ENCODE data around the gene LAMC2. TPM values are rescaled to one million over a fixed set of nuclear protein-coding genes. Genes with fewer than 3 reads are reported as not detected.

LAMC2 gene
- total RNA-seq, 3 donors from 2014 or later: 0.03 TPM; not detected in 2

DNA sequence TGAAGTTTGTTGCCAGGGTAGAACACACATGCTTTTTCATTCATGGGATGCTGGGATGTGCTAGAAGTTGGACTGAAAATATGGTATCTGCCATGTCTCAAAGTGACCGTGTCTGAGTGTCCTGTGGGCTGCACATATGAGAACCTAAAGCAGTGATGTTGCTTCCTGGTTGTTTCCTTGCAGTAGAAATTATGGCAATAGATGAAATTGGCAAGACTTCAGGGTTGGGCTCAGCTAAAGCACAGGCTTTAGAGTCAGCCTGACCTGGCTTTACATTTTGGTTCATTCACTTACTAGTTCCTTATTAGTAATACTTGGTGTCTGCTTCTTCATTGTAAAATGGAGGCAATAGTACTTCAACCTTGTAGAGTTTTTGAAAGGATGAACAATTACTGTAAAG lies 2.2 kb downstream of the LAMC2 start:
- Mint-ChIP-seq H3K36me3 (ENCODE audit: insufficient read depth) (no peaks in the 10 kb centered on the region), H3K9me3 (no peaks in the 10 kb centered on the region), H3K4me3 (no peak overlapping the region), H3K4me1 (ENCODE audit: low read depth) (peaks cover 2% of the 10 kb centered on the region), H3K27me3 (ENCODE audit: low read depth) (peaks cover 25% of the 10 kb centered on the region)
- DNase-seq (no peak), ATAC-seq (no peak)

DNA sequence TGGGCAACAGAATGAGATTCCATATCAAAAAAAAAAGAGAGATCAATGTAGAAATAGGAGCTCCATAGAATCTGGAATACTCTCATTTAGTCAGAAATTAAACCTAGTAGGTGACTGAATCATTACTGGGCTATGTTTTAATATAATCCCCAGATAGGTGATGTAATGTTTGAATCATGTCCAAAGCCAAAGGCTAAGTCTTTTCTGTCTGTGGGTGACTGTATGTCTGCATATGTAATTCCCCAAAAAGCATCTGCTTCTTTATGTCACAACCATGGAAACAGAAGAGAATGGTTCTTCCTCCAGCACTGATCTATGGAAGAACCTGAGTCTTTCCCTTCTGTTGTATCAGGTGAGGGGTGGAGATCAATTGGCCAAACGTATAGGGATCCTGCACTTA lies 5.8 kb downstream of the LAMC2 start:
- H3K4me1 Mint-ChIP-seq (ENCODE audit: low read depth): peaks cover 12% of the 10 kb centered on the region
- H3K4me3 Mint-ChIP-seq: no peak overlapping the region
- H3K36me3 Mint-ChIP-seq (ENCODE audit: insufficient read depth): no peaks in the 10 kb centered on the region
- no peak for DNase-seq
- peaks cover 15% of the 10 kb centered on the region for H3K27me3 Mint-ChIP-seq (ENCODE audit: low read depth)
- ATAC-seq: no peak
- no peaks in the 10 kb centered on the region for H3K9me3 Mint-ChIP-seq

DNA sequence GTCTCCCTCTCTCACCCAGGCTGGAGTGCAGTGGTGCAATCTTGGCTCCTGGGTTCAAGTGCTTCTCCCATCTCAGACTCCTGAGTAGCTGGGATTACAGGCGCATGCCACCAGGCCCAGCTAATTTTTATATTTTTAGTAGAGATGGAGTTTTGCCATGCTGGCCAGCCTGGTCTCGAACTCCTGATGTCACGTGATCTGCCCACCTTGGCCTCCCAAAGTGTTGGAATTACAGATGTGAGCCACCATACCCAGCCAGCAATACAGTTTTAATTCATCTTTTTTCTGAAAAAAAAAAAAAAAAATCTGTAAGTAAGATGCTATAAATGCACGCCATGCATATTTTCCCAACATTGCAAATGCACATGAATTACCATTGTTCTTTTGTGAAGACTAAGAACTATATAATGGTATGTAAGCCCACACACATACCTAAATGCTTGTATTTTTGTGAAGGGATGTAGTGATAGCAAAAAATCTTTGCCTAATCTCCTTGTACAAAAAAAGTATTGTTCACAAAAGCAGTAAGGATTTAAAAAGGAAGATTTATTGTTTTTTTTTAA lies 8.0 kb downstream of the LAMC2 start:
- no peaks in the 10 kb centered on the region for H3K9me3 Mint-ChIP-seq
- no peaks in the 10 kb centered on the region for H3K36me3 Mint-ChIP-seq (ENCODE audit: insufficient read depth)
- peaks cover 12% of the 10 kb centered on the region for H3K4me1 Mint-ChIP-seq (ENCODE audit: low read depth)
- no peak for DNase-seq
- no peak for ATAC-seq
- H3K4me3 Mint-ChIP-seq: no peak overlapping the region
- H3K27me3 Mint-ChIP-seq (ENCODE audit: low read depth): peaks cover 12% of the 10 kb centered on the region

DNA sequence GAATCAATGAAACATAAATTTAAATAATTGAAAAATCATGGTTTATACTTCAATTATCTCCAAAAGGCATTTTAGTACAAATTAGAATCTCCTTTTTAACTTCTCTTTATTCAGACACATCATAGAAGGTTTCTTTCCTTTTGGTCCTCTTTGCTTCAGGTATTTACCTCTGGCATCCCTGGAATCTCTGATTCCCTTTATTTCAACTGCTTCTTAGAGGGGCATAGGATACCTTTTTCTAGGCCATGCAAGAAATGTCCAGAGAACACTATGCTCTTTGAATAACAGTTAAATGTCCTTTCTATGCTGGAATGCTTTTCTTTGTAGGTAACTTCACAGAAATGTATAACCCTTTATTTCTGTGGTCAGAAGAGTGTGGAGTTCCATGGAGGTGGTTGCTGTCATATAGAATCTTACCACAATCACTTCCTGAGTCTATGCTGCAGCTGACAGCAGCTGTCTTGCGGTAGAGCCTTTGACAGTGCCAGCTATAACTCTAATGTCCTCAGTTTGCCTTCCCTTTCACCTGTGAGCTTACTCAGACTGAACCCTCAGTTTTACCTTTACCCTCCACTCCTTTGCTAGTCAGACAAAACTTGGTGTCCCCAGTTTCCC lies 8.6 kb downstream of the LAMC2 start:
- Mint-ChIP-seq H3K4me1 (ENCODE audit: low read depth) (peaks cover 12% of the 10 kb centered on the region), H3K9me3 (no peaks in the 10 kb centered on the region), H3K36me3 (ENCODE audit: insufficient read depth) (no peaks in the 10 kb centered on the region), H3K27me3 (ENCODE audit: low read depth) (peaks cover 8% of the 10 kb centered on the region), H3K4me3 (no peak overlapping the region)
- ATAC-seq (peak; percentile 69 to 74), DNase-seq (no peak)

DNA sequence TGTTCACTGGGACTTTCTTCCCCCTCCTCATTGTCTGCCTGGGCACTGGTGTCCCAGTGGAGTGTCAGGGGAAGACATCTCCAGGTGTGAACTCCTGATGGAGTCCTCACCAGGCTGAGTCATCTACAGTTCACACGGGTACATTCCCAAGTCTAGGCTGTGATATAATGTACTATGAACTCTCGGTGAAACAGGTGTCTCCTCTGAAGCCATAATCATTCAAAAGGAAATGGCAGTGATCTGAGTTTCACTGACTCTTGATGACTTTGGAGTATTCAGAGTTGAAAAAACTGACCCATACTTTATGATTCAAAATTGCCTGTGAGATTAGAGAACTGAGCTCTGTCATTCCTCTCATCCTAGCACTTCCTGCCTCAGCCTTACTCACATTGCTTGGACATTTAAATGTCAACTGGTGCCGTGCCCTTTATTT lies 9.1 kb downstream of the LAMC2 start:
- no peaks in the 10 kb centered on the region for H3K36me3 Mint-ChIP-seq (ENCODE audit: insufficient read depth)
- H3K9me3 Mint-ChIP-seq: no peaks in the 10 kb centered on the region
- no peak for DNase-seq
- H3K27me3 Mint-ChIP-seq (ENCODE audit: low read depth): peaks cover 8% of the 10 kb centered on the region
- H3K4me3 Mint-ChIP-seq: no peak overlapping the region
- peak in 1 of 2 donors; percentile 54 for ATAC-seq
- peaks cover 12% of the 10 kb centered on the region for H3K4me1 Mint-ChIP-seq (ENCODE audit: low read depth)

DNA sequence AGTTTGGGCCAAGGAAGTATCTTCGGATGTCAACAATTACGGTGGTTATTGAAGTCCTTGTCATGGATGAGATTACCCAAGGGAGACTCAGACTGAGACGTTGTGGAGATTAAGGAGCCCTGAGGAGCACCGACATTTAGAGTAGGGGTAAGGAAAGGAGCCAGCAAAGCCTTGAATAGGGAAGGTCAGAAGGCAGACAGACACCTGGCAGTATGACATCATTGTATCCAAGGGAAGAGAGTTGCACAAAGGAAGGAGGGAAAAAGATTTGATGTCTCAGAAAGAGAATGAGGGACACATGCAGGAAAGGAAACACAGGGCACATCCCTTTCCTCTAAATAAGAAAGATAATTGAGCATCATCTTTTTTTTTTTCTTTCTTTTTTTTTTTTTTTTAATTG lies 11.7 kb downstream of the LAMC2 start:
- Mint-ChIP-seq H3K27me3 (ENCODE audit: low read depth) (peaks cover 10% of the 10 kb centered on the region), H3K36me3 (ENCODE audit: insufficient read depth) (no peaks in the 10 kb centered on the region), H3K9me3 (no peaks in the 10 kb centered on the region), H3K4me1 (ENCODE audit: low read depth) (peaks cover 12% of the 10 kb centered on the region), H3K4me3 (no peak overlapping the region)
- ATAC-seq: no peak
- DNase-seq: no peak

DNA sequence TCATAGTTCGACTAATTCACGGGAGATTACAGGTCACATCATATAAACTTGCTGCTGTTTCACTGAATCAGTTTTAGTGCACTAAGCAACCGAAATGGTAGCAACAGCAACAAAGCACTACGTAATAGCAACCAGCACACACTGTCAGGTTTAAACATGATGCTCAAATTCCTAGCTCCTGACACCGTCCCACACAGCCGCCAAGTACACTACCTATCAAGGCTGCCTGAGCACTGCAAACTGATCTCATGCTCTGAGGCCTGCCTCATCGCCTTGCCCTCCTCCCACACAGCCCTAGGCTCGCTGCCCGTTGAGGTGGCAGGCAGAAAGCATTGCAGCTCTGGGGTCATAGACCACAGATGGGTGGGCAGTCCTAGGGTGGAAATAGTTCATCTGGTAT lies 12.4 kb downstream of the LAMC2 start:
- Mint-ChIP-seq H3K4me1 (ENCODE audit: low read depth) (peaks cover 12% of the 10 kb centered on the region), H3K9me3 (no peaks in the 10 kb centered on the region), H3K4me3 (no peak overlapping the region), H3K27me3 (ENCODE audit: low read depth) (peaks cover 10% of the 10 kb centered on the region), H3K36me3 (ENCODE audit: insufficient read depth) (no peaks in the 10 kb centered on the region)
- no peak for ATAC-seq
- no peak for DNase-seq

DNA sequence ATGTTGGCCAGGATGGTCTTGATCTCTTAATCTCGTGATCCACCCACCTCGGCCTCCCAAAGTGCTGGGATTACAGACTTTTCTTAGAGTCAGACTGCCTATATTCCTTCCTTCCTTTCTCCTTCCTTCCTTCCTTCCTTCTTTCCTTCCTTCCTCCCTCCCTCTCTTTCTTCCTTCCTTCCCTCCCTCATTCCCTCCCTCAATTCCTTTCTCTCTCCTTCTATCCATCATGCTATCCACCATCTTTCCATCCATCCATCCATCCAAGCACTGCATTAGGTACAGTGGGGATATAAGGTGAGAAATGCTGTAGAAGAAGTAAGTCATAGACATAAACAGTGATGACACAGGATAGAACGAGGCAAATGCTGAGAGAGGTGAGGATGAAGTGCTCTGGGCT lies 13.2 kb downstream of the LAMC2 start:
- DNase-seq (no peak), ATAC-seq (no peak)
- no peaks in the 10 kb centered on the region for H3K36me3 Mint-ChIP-seq (ENCODE audit: insufficient read depth)
- H3K9me3 Mint-ChIP-seq: no peaks in the 10 kb centered on the region
- H3K27me3 Mint-ChIP-seq (ENCODE audit: low read depth): peaks cover 10% of the 10 kb centered on the region
- no peak overlapping the region for H3K4me3 Mint-ChIP-seq
- peaks cover 12% of the 10 kb centered on the region for H3K4me1 Mint-ChIP-seq (ENCODE audit: low read depth)

DNA sequence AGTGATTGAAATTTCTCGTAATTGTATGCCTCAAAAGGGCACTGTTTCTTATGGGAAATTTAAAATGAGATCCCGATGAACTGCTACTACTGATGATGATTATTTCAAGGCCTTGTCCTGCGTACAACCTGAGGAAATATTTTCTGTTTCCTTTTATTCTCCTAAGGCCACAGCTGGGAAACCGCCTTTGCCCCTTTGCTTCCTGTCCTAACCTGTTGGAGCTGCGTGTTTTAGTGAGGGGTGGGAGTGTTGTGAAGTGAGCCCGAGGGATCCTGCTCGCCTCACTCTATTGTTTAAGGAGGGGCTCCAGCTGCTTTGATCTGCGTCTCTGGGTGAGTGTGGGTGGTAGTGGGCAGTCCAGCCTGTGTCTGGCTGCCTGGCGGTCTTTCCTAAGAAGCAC lies 14.4 kb downstream of the LAMC2 start:
- Mint-ChIP-seq H3K4me3 (no peak overlapping the region), H3K27me3 (ENCODE audit: low read depth) (peaks cover 10% of the 10 kb centered on the region), H3K4me1 (ENCODE audit: low read depth) (peaks cover 2% of the 10 kb centered on the region), H3K36me3 (ENCODE audit: insufficient read depth) (no peaks in the 10 kb centered on the region), H3K9me3 (no peaks in the 10 kb centered on the region)
- no peak for ATAC-seq
- no peak for DNase-seq

DNA sequence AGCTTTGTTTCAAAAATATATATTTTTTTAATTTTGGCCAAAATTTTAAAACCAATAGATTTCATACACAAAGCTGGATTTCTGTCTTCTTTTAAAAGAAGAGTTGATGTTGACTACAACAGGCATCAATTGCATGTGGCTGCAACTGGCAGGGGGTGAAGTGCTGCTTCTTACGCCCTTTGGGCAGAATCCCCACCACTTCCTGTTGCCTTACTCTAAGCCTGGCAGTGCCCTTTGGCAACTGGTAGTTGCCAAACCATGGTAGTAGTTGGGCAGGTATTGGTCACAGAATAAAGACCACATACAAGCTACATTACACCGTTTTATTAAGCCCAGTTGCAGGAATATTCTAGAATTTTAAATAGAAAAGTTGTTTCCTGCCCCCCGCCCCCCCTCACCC lies 17.0 kb downstream of the LAMC2 start:
- Mint-ChIP-seq H3K36me3 (ENCODE audit: insufficient read depth) (no peaks in the 10 kb centered on the region), H3K4me3 (no peak overlapping the region), H3K9me3 (no peaks in the 10 kb centered on the region), H3K4me1 (ENCODE audit: low read depth) (no peaks in the 10 kb centered on the region), H3K27me3 (ENCODE audit: low read depth) (peaks cover 4% of the 10 kb centered on the region)
- ATAC-seq: no peak
- DNase-seq: no peak

DNA sequence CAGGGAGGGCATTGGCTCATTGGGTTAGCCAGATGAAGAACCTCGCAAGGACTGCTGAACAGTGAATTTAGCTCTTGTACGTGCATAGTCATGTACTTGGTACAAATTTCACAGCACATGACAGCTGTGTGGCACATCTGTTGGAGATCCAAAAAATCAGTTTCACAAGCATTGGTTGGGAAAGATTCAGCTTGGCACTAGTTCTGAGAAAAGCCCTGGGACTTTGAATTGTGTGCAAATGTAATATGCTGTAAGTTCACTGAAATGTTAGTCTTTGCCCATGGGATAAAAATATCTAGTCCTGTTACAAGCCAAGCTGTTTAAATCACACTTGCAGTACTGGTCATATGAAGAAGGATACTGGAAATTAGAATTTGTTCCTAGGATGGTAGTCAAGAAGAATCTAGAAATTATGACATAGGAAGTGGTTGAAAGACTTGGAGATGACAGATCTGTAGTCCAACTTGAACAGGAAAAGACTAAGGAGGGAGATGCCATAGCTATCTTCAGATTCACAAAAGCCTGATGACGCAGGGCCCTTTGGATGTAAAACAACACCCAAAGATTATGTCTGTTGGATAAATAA lies 19.2 kb downstream of the LAMC2 start:
- H3K9me3 Mint-ChIP-seq: no peaks in the 10 kb centered on the region
- ATAC-seq (no peak), DNase-seq (no peak)
- peaks cover 2% of the 10 kb centered on the region for H3K27me3 Mint-ChIP-seq (ENCODE audit: low read depth)
- H3K4me1 Mint-ChIP-seq (ENCODE audit: low read depth): no peaks in the 10 kb centered on the region
- no peaks in the 10 kb centered on the region for H3K36me3 Mint-ChIP-seq (ENCODE audit: insufficient read depth)
- no peak overlapping the region for H3K4me3 Mint-ChIP-seq

DNA sequence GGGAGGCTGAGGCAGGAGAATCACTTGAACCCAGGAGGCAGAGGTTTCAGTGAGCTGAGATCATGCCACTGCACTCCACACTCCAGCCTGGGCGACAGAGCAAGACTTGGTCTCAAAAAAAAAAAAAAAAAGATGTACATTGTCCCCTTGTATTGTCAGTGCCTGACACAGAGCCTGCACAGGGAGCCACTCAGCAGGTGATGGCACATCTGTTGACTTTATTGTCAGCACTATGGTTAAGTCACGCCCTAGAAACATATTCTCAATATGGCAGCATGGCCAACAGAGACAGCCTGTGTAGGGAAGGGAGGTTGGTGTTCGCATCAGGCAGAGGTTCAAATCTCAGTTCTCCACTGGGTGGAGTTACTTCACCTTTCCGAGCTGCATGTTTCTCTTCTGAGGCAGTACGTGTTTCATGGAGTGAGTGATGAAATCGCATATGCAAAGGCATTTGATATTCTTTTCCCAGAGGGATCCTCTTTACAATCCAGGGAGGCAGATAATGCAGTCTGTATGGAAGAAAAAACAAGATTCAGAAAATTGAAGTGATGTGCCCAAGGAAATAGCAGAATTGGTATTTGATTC lies 20.6 kb downstream of the LAMC2 start:
- Mint-ChIP-seq H3K27me3 (ENCODE audit: low read depth) (no peaks in the 10 kb centered on the region), H3K4me1 (ENCODE audit: low read depth) (no peaks in the 10 kb centered on the region), H3K9me3 (no peaks in the 10 kb centered on the region), H3K36me3 (ENCODE audit: insufficient read depth) (no peaks in the 10 kb centered on the region), H3K4me3 (no peak overlapping the region)
- no peak for ATAC-seq
- no peak for DNase-seq

DNA sequence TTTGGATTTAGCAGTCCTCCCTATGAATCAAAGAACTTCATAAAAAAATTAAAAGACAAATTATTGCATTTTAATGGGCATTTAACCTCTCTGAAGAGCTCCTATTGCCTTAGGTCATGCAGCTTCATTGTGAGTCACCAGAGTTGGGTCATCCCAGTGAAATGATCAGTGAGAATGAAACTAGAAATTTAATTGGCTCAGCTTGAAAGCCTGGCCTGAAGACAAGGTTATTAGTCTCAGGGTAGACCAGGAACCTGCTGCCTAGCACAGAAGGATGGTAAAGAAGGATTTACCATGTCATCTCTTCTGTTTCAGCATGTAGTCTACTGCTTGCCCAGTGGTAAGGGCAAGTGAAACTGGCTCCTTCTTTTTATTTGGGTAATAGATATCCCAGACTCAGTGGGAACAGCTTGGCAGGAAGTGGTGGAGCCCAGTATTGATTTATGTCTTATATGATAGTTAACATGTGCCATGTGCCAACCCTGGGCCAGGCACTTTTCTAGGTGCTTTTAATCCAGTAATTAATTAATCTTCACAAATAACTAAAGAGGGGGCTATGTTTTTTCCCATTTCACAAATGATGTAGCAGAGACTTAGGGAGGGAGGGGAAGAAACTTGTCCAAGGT lies 23.6 kb downstream of the LAMC2 start:
- no peaks in the 10 kb centered on the region for H3K9me3 Mint-ChIP-seq
- H3K36me3 Mint-ChIP-seq (ENCODE audit: insufficient read depth): no peaks in the 10 kb centered on the region
- peaks cover 7% of the 10 kb centered on the region for H3K27me3 Mint-ChIP-seq (ENCODE audit: low read depth)
- ATAC-seq (no peak), DNase-seq (no peak)
- H3K4me3 Mint-ChIP-seq: no peak overlapping the region
- H3K4me1 Mint-ChIP-seq (ENCODE audit: low read depth): no peaks in the 10 kb centered on the region

DNA sequence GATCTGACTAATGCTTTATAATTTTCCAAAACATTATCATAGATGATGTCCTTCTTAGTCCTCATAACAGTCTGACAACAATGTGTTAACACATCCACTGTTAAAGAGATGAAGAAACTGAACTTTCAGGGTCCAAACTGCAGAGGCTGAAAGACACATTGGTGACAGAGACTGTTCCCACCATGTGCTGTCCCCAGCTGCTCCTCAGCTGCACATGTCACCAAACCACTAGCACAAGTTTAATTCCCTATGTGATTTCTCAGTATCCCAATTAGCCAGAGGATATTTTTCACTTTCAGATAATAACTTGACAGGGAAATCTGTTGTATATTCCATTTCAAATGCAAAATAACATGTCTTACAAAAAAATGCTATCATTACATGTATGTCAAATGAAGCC lies 24.6 kb downstream of the LAMC2 start:
- Mint-ChIP-seq H3K4me3 (no peak overlapping the region), H3K27me3 (ENCODE audit: low read depth) (peaks cover 7% of the 10 kb centered on the region), H3K4me1 (ENCODE audit: low read depth) (no peaks in the 10 kb centered on the region), H3K36me3 (ENCODE audit: insufficient read depth) (no peaks in the 10 kb centered on the region), H3K9me3 (no peaks in the 10 kb centered on the region)
- DNase-seq: no peak
- ATAC-seq: no peak

DNA sequence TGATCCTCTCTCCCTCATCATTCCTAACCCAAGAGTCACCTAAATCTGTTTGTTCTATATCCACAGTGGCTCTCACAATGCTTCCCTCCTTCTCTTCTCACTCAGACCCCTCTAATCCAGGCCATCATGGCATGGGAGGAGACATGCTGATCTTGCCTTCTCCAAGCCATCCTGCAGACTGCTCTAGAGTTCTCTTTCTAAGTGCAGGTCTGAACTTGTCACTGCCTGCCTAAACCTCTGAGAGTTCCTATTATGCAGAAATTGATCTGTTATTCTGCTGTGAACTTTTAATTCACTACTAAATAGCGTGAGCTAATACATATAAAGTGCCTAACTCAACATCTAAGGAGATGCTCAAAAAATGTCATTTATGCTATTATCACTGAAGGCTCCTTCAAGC lies 26.8 kb downstream of the LAMC2 start:
- ATAC-seq (no peak), DNase-seq (no peak)
- Mint-ChIP-seq H3K4me3 (no peak overlapping the region), H3K36me3 (ENCODE audit: insufficient read depth) (no peaks in the 10 kb centered on the region), H3K27me3 (ENCODE audit: low read depth) (peaks cover 10% of the 10 kb centered on the region), H3K4me1 (ENCODE audit: low read depth) (peaks cover 2% of the 10 kb centered on the region), H3K9me3 (no peaks in the 10 kb centered on the region)
